DOHH2 (cell line): ENCODE data around the gene AKAP13.

Experiments
- EZH2phosphoT487 ChIP-seq: fragments of 200-600 bp; sonication (generic); IDR thresholded peaks from 2 replicates; pipeline ENCODE4 v1.6.1; 2017; ENCODE audit warnings: borderline replicate concordance, mild to moderate bottlenecking, antibody characterized with exemption, low read length, moderate library complexity, mixed read lengths
- TF ChIP-seq, protein P1 (sequence below): fragments of 200-600 bp; sonication (generic); IDR thresholded peaks from one replicate; pipeline ENCODE4 v1.5.1; 2014; ENCODE audit warnings: antibody characterized with exemption, mild to moderate bottlenecking, low read depth, low read length; ENCODE audit not compliant: poor library complexity, severe bottlenecking

DNA sequence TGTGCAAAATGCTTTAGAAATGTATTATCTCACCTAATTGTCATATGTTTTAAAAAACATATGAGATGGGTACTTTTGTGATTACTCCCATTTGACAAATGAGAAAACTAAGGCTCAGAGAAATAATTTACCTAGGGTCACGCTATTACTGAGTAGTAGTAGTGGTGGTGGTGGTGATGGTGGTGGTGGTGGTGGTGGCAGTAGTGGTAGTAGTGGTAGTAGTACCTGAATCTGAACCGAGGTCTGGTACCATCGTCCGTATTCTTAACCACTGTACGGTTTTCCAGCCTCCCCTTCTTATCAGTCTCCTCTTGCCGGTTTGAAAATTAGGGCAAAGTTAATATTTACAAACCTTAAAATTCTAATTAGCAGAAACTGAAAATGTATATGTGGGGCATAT is 311.9 kb downstream of the AKAP13 start:
- TF ChIP-seq, protein P1, sequence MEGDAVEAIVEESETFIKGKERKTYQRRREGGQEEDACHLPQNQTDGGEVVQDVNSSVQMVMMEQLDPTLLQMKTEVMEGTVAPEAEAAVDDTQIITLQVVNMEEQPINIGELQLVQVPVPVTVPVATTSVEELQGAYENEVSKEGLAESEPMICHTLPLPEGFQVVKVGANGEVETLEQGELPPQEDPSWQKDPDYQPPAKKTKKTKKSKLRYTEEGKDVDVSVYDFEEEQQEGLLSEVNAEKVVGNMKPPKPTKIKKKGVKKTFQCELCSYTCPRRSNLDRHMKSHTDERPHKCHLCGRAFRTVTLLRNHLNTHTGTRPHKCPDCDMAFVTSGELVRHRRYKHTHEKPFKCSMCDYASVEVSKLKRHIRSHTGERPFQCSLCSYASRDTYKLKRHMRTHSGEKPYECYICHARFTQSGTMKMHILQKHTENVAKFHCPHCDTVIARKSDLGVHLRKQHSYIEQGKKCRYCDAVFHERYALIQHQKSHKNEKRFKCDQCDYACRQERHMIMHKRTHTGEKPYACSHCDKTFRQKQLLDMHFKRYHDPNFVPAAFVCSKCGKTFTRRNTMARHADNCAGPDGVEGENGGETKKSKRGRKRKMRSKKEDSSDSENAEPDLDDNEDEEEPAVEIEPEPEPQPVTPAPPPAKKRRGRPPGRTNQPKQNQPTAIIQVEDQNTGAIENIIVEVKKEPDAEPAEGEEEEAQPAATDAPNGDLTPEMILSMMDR, result no peak
- TF ChIP-seq EZH2phosphoT487, result no peak
